ENCODE data around the gene KCNA2.

The KCNA2 gene

DNA sequence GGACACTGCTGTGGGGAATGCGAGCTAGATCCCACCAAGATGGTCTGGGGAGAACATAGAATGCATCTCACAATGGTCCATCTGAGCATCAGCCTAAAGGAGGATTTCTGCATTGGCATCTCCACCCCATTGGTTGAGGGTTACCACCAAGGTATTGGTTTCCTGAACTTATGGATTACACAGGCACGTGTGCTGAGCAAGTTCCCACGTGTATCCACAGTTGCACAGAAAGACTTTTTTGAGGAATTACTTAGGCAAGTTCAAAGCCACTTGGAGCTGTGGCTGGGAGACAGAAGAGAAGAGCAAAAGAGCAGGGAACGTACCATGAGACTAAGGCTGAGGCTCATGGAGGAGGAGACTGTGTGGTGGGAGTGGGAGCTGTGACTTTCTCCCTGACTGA is 43.1 kb downstream of the KCNA2 start:
- no peak for DNase-seq

DNA sequence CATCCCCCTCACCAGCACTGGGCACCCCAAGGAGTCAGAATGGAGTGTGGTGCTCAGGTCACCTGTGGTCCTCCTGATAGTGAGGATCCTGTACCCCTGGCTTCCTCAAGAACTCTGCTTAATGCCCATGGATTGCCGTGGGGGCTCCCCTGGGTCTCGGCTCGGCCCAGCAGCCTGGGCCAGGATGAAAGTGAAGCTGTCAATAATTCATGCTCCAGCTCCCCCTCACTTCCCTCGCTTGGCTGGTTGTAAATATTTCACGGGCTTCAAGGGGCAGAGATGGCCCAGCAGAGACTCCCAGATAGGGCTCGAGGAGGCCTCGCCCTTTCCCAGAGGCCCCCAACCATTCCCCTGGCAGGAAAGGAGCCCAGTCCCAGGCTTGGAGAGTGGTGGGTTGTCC is 44.6 kb downstream of the KCNA2 start:
- no peak for DNase-seq

DNA sequence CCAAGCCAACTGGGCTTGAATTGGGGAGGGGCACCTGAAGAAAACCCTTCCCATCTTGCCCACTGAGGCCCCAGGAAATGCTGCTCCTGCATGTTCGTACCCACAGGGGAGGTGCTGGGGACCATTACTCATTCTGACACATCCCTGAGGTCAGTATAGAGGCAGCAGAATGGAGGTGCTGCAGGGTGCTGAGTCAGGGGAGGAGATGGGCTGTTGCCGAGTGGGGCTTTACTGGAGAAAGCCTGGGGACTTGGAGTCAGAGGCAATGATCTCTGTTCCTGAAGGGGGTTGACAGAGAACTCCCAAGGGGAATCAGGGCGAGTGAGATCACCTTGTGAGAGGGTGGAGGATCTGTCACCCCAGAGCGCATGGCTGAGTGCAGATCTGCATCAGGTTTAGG is 47.0 kb downstream of the KCNA2 start:
- DNase-seq, result no peak

DNA sequence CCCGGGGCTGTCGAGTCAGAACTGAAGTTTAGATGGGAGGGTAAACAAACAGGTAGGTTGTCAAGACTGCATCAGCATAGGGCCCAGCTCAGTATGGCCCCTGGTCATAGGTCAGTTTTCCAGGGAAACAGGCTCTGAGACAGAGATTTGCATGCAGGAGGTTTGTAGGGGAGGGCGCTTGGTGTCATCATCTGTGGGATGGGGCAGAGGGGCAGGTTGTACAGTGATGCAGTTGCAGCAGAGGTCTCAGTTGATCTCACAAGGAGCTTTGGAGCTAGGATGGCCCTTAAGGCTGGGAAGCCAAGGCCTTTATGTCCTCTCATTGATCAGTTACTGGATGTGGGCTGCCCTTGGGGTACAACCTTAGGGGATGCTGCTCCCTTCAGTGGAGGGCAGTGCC is 48.7 kb downstream of the KCNA2 start:
- no peak for DNase-seq

DNA sequence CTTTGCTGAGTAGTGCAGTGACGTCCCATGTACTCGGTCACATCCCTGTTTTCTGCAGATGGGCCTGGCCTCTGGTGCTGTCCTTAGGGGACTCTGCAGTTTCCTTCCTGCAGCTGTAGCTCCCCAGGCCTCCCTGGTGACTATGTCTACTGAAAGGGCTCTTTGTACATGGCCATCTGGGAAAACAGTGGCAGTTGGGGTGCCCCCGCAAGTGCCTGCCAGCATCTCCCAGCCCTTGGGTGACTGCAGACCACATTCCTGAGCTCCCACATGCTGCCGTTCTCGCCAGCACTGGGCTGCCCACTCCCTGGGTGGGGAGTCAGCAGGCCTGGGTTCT is 49.7 kb downstream of the KCNA2 start:
- no peak for DNase-seq

DNA sequence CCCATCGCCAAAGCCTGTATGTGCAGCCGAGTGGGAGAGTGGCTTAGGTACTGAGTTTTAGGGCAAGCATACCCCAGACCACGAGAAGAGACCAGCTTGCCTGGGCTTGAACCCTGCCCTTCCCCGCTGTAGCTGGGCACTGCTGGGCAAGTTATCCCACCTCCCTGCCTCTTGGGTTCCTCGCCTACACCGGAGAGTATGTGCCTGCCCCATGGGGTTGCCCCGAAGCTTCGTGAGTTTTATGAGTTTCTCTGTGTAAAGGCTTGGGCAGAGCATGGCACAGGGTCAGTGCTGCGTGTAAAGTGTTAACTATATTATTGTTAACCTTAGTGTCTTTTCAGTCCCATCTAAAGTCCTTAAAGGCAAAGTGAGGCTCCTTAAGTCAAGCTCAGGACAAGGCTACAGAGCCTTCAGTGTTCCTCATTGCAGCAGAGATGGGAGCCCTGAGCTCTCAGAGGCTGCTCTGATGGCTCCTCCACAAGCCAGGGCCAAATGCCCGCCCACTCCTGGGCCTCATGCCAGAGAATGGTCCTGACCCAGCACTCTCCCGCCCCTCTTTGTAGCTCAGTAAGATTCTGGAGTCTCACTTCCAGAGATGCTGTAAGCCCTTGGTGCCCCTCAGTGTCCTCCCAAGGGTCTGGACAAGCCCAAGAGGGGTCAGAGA is 50.2 kb downstream of the KCNA2 start:
- DNase-seq, result no peak

DNA sequence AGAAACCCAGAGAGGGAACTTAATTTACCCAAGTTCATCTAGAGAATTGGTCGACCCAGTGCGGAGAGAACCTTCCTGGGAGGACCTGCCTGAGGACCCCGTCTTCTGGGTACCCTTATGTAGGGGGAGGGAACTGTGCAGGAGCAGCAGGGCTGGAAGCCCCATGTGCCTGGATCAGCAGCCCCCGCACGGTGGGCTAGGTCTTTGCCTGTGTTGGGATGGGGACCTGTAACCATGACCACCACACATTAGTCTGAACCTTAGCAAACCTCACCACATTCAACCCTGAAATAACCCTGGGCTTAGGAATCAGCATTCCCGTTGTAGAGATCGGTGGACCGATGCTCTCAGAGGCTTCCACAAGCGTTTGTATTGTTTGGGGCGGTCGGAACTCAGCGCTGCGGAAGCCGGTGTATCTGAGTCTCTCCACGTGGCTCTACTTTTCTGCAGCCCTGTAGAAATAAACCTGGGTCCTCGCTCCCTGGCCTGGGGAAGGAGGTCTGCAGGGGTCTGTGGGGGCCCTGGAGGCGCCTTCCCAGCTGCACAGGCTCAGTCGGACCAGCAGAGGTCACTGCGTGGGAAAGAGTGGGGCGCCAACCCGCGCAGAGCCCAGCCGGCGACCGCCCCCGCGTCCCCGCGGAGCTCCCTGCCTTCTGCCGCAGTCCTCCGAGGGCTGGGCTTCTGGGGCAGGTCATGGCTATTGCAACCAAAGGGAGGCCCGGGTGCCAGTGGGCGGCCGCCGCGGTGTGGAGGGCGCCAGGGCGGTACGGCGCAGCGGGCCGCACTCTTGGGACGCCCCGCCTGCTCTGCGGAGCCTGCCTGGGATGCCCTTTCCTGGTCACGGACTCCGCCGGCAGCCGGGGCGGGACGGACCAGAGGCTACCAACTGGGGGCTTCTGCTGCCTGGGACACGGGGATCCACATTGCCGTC is 51.0 kb downstream of the KCNA2 start:
- DNase-seq, result no peak

DNA sequence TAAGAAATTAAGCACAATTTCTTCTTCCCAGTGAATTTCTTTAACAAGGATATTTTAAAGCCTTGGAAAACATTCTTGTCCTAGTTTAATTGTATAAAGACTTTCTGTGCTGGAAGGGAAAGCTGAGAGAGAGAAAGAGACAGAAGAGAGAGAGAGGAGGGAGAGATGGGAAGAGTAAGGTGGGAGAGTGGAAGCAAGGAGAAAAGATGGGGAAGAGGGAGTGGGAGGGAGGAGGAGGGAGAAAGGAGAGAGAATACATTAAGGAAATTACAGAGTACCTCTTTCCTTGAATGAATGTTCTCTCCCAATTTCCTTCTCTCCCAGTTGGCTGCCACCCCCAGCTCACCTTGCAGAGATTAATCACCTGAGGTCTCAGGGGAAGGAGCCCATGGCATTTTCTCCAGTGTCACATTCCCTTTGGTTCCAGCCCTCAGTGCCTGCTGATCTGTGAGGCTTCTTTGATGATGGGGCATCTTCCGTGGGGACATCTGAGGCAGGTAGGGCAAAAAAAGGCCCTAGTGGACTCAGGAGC is 54.8 kb downstream of the KCNA2 start:
- no peak for DNase-seq

DNA sequence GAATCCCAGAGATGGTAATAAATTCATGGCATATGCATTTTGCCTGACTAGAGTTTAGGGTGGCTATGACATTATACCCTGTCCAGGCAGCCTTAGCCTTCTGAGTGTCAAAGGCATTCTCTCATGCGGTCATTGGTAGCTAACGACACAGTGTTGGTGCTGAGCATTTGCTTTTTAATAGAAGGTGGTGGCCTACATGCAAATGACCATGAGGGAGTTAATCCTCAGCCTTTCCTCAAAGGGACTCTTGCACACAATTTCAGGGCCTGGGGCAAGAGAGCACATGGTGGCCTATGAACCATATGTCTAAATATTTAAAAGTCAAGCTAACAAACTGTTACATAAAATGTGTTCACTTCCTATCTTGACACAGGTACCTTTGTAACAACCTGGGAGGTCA is 56.3 kb downstream of the KCNA2 start:
- no peak for DNase-seq

DNA sequence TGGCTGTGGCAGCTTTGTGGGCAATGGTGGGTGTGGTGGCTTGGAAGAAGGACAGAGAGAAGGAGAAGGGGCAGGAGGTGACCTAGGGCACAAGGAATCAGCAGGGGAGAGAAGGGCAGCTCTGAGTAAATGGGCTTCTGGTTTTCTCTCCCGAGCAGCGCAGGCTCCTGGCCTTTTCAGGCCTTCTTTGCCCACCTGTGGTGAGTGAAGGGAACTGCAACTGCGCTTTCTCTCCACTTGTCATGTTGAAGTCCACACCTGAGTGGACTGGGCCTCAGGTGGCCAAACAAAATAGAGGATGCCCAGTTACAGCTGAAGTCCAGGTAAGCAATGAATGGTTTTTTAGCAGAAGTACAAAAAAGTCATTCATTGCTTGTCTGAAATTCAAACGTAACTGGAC is 57.8 kb downstream of the KCNA2 start:
- DNase-seq, result no peak

DNA sequence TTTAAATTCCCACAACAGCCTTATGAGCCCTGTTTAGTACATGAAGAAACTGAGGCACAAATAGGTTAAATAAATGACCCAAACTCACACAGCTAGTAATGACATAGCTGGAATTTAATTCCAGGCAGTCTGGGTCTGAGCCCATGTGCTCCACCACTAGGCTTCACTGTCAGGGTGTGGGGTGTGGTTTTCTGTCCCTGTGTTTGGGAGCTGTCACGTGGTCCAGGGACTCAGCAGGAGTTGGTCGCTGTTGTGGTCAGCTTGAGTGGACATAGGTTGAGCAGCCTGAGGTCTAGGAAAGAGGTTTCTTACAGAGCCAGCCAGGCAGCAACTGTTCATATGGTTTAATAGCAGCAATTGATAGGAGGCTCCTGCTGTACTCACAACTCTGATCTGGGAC is 59.1 kb downstream of the KCNA2 start:
- no peak for DNase-seq

DNA sequence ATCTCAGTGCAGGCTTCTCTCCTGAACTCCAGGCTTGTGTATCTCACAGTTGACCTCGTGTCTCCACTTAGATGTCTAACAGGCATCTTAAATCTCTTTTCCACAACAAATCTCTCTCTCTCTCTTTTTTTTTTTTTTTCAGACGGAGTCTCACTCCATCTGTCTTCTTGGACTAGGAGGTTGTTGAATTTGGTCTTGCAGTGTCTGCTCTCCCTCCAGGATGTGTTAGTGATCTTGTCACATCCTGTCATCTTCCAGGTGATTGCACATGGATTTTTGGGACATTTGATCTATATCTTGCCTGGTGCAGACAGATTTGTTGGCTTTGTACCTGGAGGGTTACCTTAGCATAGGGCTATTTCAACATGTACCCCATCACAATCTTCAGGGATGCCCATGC is 60.7 kb downstream of the KCNA2 start:
- DNase-seq, result no peak

DNA sequence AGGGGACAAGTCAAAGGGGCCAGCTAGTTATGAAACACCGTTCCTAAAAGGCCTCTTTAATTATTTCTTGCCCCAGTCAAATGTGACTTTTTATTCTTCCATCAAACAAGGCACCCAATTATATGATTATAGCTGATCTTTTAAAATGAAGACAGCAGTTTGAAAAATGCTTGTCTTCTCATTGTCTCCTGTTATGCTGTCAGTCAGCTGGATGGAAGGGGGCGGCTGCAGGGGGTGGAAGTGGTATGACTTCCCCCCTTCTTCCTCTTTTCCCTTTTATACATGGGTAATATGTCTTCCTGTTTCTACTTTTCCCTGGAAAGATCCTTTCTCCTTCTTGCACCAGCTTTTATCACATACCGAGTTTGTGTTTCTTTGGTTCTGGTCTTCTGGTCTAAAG is 61.4 kb downstream of the KCNA2 start:
- no peak for DNase-seq

Measured in NCI-H1417 treated with DMSO at 0.1 percent for 48 hours (cell line).